ENCODE results near the gene CDH4.
A peak's percentile ranks its signal among the peaks of the same experiment; 100 is the strongest.

DNA sequence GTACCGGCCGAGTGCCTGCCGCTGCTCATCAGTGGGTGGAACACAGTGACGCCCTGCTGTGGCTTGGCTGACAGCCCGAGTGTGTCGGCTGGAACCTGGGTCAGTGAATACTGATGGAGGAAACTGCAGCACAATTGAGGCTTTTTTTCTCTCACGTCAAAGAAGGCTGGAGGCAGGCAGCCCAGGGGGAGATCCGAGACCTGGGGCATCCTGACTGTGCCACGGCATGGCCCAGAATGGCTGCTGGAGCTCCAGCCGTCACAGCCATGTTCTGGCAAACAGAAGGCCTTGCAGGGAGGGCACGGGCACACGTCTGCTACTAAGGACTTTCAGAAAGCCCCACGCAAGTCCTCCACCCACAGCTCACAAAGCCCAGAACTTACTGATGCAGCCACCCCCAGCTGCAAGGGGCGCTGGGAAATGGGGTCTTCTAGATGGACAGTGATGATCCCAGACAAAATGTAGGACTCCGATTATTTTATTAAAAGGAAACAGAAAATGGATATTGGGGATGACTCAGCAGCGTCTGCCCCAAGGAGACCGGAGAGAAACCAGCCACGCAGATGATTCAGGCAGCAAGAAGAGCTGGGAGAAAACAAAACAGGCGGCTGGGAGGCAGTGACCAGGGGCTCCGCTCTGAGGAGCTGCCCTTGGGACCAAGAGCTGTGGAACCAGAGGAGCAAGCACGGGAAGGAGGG lies 673.6 kb downstream of the CDH4 start:
- TF ChIP-seq TAF1 (IDR thresholded peaks at IDR 0.05; ENCODE audit: low read depth), result no peak
- 0 out of 2 replicates have a peak, but pooled peaks have one; percentile 18 for TF ChIP-seq MAX (IDR thresholded peaks at IDR 0.05)
- TF ChIP-seq EGR1 (IDR thresholded peaks at IDR 0.05), result 0 out of 2 replicates have a peak, but pooled peaks have one; percentile 12
- TF ChIP-seq CEBPB (IDR thresholded peaks at IDR 0.05), result no peak
- TF ChIP-seq EP300 (IDR thresholded peaks at IDR 0.05; ENCODE audit: borderline replicate concordance), result no peak
- TF ChIP-seq YY1 (IDR thresholded peaks at IDR 0.05; ENCODE audit: low read depth), result no peak
- TF ChIP-seq ZBTB7A (IDR thresholded peaks at IDR 0.05; ENCODE audit: low read depth), result no peak
- TF ChIP-seq TEAD4 (IDR thresholded peaks at IDR 0.05), result no peak
- TF ChIP-seq, protein P1, sequence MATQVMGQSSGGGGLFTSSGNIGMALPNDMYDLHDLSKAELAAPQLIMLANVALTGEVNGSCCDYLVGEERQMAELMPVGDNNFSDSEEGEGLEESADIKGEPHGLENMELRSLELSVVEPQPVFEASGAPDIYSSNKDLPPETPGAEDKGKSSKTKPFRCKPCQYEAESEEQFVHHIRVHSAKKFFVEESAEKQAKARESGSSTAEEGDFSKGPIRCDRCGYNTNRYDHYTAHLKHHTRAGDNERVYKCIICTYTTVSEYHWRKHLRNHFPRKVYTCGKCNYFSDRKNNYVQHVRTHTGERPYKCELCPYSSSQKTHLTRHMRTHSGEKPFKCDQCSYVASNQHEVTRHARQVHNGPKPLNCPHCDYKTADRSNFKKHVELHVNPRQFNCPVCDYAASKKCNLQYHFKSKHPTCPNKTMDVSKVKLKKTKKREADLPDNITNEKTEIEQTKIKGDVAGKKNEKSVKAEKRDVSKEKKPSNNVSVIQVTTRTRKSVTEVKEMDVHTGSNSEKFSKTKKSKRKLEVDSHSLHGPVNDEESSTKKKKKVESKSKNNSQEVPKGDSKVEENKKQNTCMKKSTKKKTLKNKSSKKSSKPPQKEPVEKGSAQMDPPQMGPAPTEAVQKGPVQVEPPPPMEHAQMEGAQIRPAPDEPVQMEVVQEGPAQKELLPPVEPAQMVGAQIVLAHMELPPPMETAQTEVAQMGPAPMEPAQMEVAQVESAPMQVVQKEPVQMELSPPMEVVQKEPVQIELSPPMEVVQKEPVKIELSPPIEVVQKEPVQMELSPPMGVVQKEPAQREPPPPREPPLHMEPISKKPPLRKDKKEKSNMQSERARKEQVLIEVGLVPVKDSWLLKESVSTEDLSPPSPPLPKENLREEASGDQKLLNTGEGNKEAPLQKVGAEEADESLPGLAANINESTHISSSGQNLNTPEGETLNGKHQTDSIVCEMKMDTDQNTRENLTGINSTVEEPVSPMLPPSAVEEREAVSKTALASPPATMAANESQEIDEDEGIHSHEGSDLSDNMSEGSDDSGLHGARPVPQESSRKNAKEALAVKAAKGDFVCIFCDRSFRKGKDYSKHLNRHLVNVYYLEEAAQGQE (IDR thresholded peaks at IDR 0.05; ENCODE audit: low read depth), result no peak
- no peak for TF ChIP-seq RAD21 (IDR thresholded peaks at IDR 0.05; ENCODE audit: low read depth)

Measured in Ishikawa (cell line).